GM12878 (cell line): Measurements from ENCODE around the gene TMEM88. TPM values are rescaled to one million over a fixed set of nuclear protein-coding genes. Genes with fewer than 3 reads are reported as not detected.

Source experiments
- DPF2 ChIP-seq: fragments of 450-650 bp; IDR thresholded peaks from 2 replicates; pipeline ENCODE4 v1.6.1; 2017; ENCODE audit warnings: mild to moderate bottlenecking
- EZH2 ChIP-seq: IDR thresholded peaks from 2 replicates; pipeline ENCODE4 v1.6.1; 2012; ENCODE audit warnings: low read depth, mild to moderate bottlenecking, control low read depth, inconsistent platforms, low read length, borderline replicate concordance; ENCODE audit not compliant: control insufficient read depth
- HCFC1 ChIP-seq: fragments of 150-350 bp; IDR thresholded peaks from 2 replicates; pipeline ENCODE4 v1.6.1; 2014; ENCODE audit warnings: low read length
- IKZF2 ChIP-seq, 2 experiments: fragments of 450-650 bp; IDR thresholded peaks; 2 replicates each; pipeline ENCODE4 v1.6.1; 2017; ENCODE audit warnings: mild to moderate bottlenecking in 2 of 2, moderate library complexity in 2 of 2
- JUND ChIP-seq: IDR thresholded peaks from 2 replicates; pipeline ENCODE4 v1.6.1; 2012; ENCODE audit warnings: low read depth, mild to moderate bottlenecking, low read length, improper control_type of control experiment, moderate library complexity
- KDM1A ChIP-seq: fragments of 200-600 bp; sonication (generic); IDR thresholded peaks from 2 replicates; pipeline ENCODE4 v1.6.1; 2016; ENCODE audit warnings: borderline replicate concordance
- NFYA ChIP-seq: IDR thresholded peaks from 2 replicates; pipeline ENCODE4 v1.6.1; 2011; ENCODE audit warnings: low read depth, mild to moderate bottlenecking, low read length, improper control_type of control experiment, borderline replicate concordance
- SP1 ChIP-seq: IDR thresholded peaks from one replicate; pipeline ENCODE4 v1.6.1; 2011; ENCODE audit warnings: low read depth, low read length
- STAT1 ChIP-seq: fragments of 450-650 bp; conservative IDR thresholded peaks from 2 replicates; pipeline ENCODE4 v1.6.1; 2014; ENCODE audit warnings: antibody characterized with exemption, mild to moderate bottlenecking
- TCF12 ChIP-seq: IDR thresholded peaks from 2 replicates; pipeline ENCODE4 v1.6.1; 2011; ENCODE audit warnings: low read depth, mild to moderate bottlenecking, low read length
- TCF3 ChIP-seq: IDR thresholded peaks from 2 replicates; pipeline ENCODE4 v1.6.1; 2012; ENCODE audit warnings: low read depth, mild to moderate bottlenecking, low read length, borderline replicate concordance; ENCODE audit not compliant: insufficient read depth
- ZNF24 ChIP-seq: fragments of 450-650 bp; IDR thresholded peaks from 2 replicates; pipeline ENCODE4 v1.6.1; 2017; ENCODE audit warnings: antibody characterized with exemption, mild to moderate bottlenecking
- ZNF622 ChIP-seq: fragments of 450-650 bp; IDR thresholded peaks from 2 replicates; pipeline ENCODE4 v1.6.1; 2017; ENCODE audit warnings: mild to moderate bottlenecking, inconsistent platforms
- polyA plus RNA-seq, 11 experiments: library from polyadenylated mRNA; depleted of rRNA in 4 of 11; unstranded in 6 of 11; stranded (reverse) in 5 of 11; fragments of >200 nt; fragmentation: Nextera tagmentation in 4 of 11; fragmentation: Illumina TruSeq in 1 of 11; extraction: Ambion mirVana in 4 of 11; extraction: Trizol in 1 of 11; gene quantifications; 1 replicate in 1 of 11; 2 replicates in 10 of 11; pipeline versions ENCODE4 v1.2.1 to v1.2.3, GENCODE V29; 2011 to 2016; ENCODE audit warnings: inconsistent platforms in 2 of 11, missing spikeins in 2 of 11, low read depth in 1 of 11
- total RNA-seq, 4 experiments: library from RNA; depleted of rRNA in 3 of 4; stranded (reverse); fragments of >200 nt in 3 of 4; fragmentation: Illumina TruSeq in 1 of 4; extraction: Trizol in 1 of 4; gene quantifications; 2 replicates each; pipeline versions ENCODE4 v1.2.1 to v1.2.3, GENCODE V29; 2013 to 2021
- TF ChIP-seq, protein P1 (sequence below): IDR thresholded peaks from 2 replicates; pipeline ENCODE4 v1.6.1; 2012; ENCODE audit warnings: low read depth, low read length, improper control_type of control experiment
- TF ChIP-seq, protein P2 (sequence below): IDR thresholded peaks from 2 replicates; pipeline ENCODE4 v1.6.1; 2012; ENCODE audit warnings: low read depth, low read length, improper control_type of control experiment
- TF ChIP-seq, protein P3 (sequence below): IDR thresholded peaks from 2 replicates; pipeline ENCODE4 v1.6.1; 2011; ENCODE audit warnings: low read depth, mild to moderate bottlenecking, low read length, moderate library complexity, borderline replicate concordance; ENCODE audit errors: extremely low read depth
- TF ChIP-seq, protein P4 (sequence below): fragments of 450-650 bp; IDR thresholded peaks from 2 replicates; pipeline ENCODE4 v1.6.1; 2017; ENCODE audit warnings: mild to moderate bottlenecking
- TF ChIP-seq, protein P5 (sequence below): fragments of 450-650 bp; IDR thresholded peaks from 2 replicates; pipeline ENCODE4 v1.6.1; 2017; ENCODE audit warnings: mild to moderate bottlenecking, moderate library complexity
- TF ChIP-seq, protein P6 (sequence below): fragments of 450-650 bp; IDR thresholded peaks from 2 replicates; pipeline ENCODE4 v1.6.1; 2016; ENCODE audit warnings: mild to moderate bottlenecking
- TF ChIP-seq, protein P7 (sequence below): fragments of 450-650 bp; IDR thresholded peaks from 2 replicates; pipeline ENCODE4 v1.6.1; 2017; ENCODE audit warnings: borderline replicate concordance

TMEM88 gene
- total and polyA plus RNA-seq, 10 of the 15 experiments (the other 5 are each of a cell fraction or from before 2014, with no cell fraction given): 0.21 to 2.2 (median 0.62) TPM; not detected in 5

DNA sequence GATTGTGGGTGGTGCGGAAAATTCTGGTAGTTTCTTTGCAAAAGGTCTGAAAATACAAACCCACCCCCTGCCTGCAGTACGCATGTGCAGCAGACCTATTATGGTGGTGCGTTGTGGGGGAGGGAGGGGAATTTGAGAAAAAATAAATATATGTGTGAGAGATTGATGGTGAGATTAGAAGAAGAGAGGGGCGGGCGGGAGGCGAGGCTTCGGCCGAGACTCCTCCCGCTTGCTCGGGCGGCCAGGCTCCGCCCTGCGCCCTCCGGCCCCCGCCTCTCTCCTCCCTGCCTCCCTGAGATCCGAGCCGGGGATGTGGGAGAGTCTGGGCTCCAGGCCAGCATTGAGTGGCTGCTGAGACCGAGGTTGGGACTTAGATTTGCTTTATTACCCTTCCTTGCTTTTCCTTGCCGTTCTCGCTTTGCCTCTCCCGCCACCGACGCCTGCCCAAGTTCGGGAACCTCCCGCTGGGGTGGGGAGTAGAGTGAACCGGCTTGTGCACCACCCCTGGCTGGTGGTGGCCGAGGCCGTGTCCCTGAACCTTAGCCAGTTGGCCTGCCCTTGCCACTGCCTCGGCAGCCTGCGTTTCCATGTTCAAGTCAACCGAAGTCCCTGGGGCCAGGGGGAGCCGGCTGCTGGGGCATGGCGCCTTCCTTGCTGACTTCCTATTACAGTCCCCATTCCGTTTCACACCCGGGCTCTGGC lies 32.8 kb downstream of the TMEM88 start (continued):
- TF ChIP-seq, protein P1, sequence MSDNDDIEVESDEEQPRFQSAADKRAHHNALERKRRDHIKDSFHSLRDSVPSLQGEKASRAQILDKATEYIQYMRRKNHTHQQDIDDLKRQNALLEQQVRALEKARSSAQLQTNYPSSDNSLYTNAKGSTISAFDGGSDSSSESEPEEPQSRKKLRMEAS: no peak
- TF ChIP-seq JUND (no peak), TCF3 (no peak), TCF12 (no peak), NFYA (no peak), DPF2 (no peak), STAT1 (no peak), ZNF622 (no peak), KDM1A (no peak), HCFC1 (no peak), ZNF24 (no peak), SP1 (no peak), IKZF2 (IDR thresholded peaks at IDR 0.05) (peak; percentile 36 to 61; a peak in 1 of 4 replicates), EZH2 (no peak)
- TF ChIP-seq, protein P2, sequence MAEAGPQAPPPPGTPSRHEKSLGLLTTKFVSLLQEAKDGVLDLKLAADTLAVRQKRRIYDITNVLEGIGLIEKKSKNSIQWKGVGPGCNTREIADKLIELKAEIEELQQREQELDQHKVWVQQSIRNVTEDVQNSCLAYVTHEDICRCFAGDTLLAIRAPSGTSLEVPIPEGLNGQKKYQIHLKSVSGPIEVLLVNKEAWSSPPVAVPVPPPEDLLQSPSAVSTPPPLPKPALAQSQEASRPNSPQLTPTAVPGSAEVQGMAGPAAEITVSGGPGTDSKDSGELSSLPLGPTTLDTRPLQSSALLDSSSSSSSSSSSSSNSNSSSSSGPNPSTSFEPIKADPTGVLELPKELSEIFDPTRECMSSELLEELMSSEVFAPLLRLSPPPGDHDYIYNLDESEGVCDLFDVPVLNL: no peak
- TF ChIP-seq, protein P3, sequence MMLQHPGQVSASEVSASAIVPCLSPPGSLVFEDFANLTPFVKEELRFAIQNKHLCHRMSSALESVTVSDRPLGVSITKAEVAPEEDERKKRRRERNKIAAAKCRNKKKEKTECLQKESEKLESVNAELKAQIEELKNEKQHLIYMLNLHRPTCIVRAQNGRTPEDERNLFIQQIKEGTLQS: no peak
- TF ChIP-seq, protein P4, sequence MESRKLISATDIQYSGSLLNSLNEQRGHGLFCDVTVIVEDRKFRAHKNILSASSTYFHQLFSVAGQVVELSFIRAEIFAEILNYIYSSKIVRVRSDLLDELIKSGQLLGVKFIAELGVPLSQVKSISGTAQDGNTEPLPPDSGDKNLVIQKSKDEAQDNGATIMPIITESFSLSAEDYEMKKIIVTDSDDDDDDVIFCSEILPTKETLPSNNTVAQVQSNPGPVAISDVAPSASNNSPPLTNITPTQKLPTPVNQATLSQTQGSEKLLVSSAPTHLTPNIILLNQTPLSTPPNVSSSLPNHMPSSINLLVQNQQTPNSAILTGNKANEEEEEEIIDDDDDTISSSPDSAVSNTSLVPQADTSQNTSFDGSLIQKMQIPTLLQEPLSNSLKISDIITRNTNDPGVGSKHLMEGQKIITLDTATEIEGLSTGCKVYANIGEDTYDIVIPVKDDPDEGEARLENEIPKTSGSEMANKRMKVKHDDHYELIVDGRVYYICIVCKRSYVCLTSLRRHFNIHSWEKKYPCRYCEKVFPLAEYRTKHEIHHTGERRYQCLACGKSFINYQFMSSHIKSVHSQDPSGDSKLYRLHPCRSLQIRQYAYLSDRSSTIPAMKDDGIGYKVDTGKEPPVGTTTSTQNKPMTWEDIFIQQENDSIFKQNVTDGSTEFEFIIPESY: no peak
- TF ChIP-seq, protein P5, sequence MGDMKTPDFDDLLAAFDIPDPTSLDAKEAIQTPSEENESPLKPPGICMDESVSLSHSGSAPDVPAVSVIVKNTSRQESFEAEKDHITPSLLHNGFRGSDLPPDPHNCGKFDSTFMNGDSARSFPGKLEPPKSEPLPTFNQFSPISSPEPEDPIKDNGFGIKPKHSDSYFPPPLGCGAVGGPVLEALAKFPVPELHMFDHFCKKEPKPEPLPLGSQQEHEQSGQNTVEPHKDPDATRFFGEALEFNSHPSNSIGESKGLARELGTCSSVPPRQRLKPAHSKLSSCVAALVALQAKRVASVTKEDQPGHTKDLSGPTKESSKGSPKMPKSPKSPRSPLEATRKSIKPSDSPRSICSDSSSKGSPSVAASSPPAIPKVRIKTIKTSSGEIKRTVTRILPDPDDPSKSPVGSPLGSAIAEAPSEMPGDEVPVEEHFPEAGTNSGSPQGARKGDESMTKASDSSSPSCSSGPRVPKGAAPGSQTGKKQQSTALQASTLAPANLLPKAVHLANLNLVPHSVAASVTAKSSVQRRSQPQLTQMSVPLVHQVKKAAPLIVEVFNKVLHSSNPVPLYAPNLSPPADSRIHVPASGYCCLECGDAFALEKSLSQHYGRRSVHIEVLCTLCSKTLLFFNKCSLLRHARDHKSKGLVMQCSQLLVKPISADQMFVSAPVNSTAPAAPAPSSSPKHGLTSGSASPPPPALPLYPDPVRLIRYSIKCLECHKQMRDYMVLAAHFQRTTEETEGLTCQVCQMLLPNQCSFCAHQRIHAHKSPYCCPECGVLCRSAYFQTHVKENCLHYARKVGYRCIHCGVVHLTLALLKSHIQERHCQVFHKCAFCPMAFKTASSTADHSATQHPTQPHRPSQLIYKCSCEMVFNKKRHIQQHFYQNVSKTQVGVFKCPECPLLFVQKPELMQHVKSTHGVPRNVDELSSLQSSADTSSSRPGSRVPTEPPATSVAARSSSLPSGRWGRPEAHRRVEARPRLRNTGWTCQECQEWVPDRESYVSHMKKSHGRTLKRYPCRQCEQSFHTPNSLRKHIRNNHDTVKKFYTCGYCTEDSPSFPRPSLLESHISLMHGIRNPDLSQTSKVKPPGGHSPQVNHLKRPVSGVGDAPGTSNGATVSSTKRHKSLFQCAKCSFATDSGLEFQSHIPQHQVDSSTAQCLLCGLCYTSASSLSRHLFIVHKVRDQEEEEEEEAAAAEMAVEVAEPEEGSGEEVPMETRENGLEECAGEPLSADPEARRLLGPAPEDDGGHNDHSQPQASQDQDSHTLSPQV: no peak
- TF ChIP-seq, protein P6, sequence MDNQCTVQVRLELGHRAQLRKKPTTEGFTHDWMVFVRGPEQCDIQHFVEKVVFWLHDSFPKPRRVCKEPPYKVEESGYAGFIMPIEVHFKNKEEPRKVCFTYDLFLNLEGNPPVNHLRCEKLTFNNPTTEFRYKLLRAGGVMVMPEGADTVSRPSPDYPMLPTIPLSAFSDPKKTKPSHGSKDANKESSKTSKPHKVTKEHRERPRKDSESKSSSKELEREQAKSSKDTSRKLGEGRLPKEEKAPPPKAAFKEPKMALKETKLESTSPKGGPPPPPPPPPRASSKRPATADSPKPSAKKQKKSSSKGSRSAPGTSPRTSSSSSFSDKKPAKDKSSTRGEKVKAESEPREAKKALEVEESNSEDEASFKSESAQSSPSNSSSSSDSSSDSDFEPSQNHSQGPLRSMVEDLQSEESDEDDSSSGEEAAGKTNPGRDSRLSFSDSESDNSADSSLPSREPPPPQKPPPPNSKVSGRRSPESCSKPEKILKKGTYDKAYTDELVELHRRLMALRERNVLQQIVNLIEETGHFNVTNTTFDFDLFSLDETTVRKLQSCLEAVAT: no peak
- TF ChIP-seq, protein P7, sequence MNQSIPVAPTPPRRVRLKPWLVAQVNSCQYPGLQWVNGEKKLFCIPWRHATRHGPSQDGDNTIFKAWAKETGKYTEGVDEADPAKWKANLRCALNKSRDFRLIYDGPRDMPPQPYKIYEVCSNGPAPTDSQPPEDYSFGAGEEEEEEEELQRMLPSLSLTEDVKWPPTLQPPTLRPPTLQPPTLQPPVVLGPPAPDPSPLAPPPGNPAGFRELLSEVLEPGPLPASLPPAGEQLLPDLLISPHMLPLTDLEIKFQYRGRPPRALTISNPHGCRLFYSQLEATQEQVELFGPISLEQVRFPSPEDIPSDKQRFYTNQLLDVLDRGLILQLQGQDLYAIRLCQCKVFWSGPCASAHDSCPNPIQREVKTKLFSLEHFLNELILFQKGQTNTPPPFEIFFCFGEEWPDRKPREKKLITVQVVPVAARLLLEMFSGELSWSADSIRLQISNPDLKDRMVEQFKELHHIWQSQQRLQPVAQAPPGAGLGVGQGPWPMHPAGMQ: no peak
